Measurements from ENCODE around the gene AMN. TPM values are rescaled to one million over a fixed set of nuclear protein-coding genes. Genes with fewer than 3 reads are reported as not detected.
"Not testable (repeated sequence)": the region's sequence is repeated elsewhere in the genome, so short reads cannot be mapped to it uniquely, and the experiment has no call there.

The AMN gene
- total RNA-seq, 4 donors from 2014 or later, result 0.11 to 0.32 TPM; not detected in 2

- TF ChIP-seq CTCF (IDR thresholded peaks at IDR 0.05), result no peak
- no peak for TF ChIP-seq POLR2A (IDR thresholded peaks at IDR 0.05; ENCODE audit: low read depth)
- TF ChIP-seq EP300 (IDR thresholded peaks at IDR 0.05), result no peak
- TF ChIP-seq POLR2AphosphoS5 (IDR thresholded peaks at IDR 0.05), result no peak
- WGBS, result 76% methylated on average over 4 of the region's 11 CpGs
- no peaks in the 10 kb centered on the region for H3K9me3 ChIP-seq
- H3K4me1 ChIP-seq, result peaks cover 23 to 32% (median 29%) of the 10 kb centered on the region in 4 donors
- peaks cover 3 to 68% (median 30%) of the 10 kb centered on the region in 4 donors for H3K27me3 ChIP-seq
- no peak overlapping the region for H3K27ac ChIP-seq (replicated peaks in 1 of 4)
- intact Hi-C loops (cut with DNase I), result no loop called here
- DNase-seq (ENCODE audit: extremely low spot score), result no peak
- H3K36me3 ChIP-seq, result no peaks in the 10 kb centered on the region
- H3K4me3 ChIP-seq, result no peak overlapping the region
Observed at GRCh38 chr14:102923925-102924486, 1.5 kb downstream of the AMN start.

- no peak for TF ChIP-seq POLR2AphosphoS5 (IDR thresholded peaks at IDR 0.05)
- TF ChIP-seq CTCF (IDR thresholded peaks at IDR 0.05), result no peak
- no peak for TF ChIP-seq EP300 (IDR thresholded peaks at IDR 0.05)
- no peak for TF ChIP-seq POLR2A (IDR thresholded peaks at IDR 0.05; ENCODE audit: low read depth)
- DNase-seq (ENCODE audit: extremely low spot score), result no peak
- H3K4me3 ChIP-seq, result no peak overlapping the region
- peaks cover 12 to 77% (median 39%) of the 10 kb centered on the region in 4 donors for H3K27me3 ChIP-seq
- no peaks in the 10 kb centered on the region for H3K36me3 ChIP-seq
- H3K9me3 ChIP-seq, result no peaks in the 10 kb centered on the region
- peaks cover 32 to 41% (median 38%) of the 10 kb centered on the region in 4 donors for H3K4me1 ChIP-seq
- WGBS, result 89% methylated on average over 12 of the region's 25 CpGs
- H3K27ac ChIP-seq (replicated peaks in 1 of 4), result no peak overlapping the region
- intact Hi-C loops (cut with DNase I), result no loop called here
Observed at GRCh38 chr14:102924632-102925588, 2.4 kb downstream of the AMN start.

- Histone ChIP-seq H3K4me1 (peaks cover 38 to 48% (median 46%) of the 10 kb centered on the region in 4 donors), H3K36me3 (no peaks in the 10 kb centered on the region), H3K9me3 (no peaks in the 10 kb centered on the region), H3K27ac (replicated peaks in 1 of 4) (no peak overlapping the region), H3K27me3 (peaks cover 17 to 80% (median 47%) of the 10 kb centered on the region in 4 donors), H3K4me3 (no peak overlapping the region)
- WGBS, result 78% methylated on average over 11 of the region's 11 CpGs
- DNase-seq (ENCODE audit: extremely low spot score), result no peak
- TF ChIP-seq POLR2A (IDR thresholded peaks at IDR 0.05; ENCODE audit: low read depth) (no peak), POLR2AphosphoS5 (IDR thresholded peaks at IDR 0.05) (no peak), EP300 (IDR thresholded peaks at IDR 0.05) (no peak), CTCF (IDR thresholded peaks at IDR 0.05) (no peak)
- intact Hi-C loops (cut with DNase I), result no loop called here
Observed at GRCh38 chr14:102925646-102926045, 3.2 kb downstream of the AMN start.

- no peak for DNase-seq (ENCODE audit: extremely low spot score)
- H3K4me3 ChIP-seq, result no peak overlapping the region
- intact Hi-C loops (cut with DNase I), result no loop called here
- H3K27ac ChIP-seq (replicated peaks in 1 of 4), result no peak overlapping the region
- H3K4me1 ChIP-seq, result peaks cover 38 to 51% (median 49%) of the 10 kb centered on the region in 4 donors
- H3K36me3 ChIP-seq, result no peaks in the 10 kb centered on the region
- WGBS, result 77% methylated on average over 12 of the region's 12 CpGs
- peaks cover 17 to 85% (median 50%) of the 10 kb centered on the region in 4 donors for H3K27me3 ChIP-seq
- no peaks in the 10 kb centered on the region for H3K9me3 ChIP-seq
- TF ChIP-seq EP300 (IDR thresholded peaks at IDR 0.05) (no peak), POLR2AphosphoS5 (IDR thresholded peaks at IDR 0.05) (no peak), CTCF (IDR thresholded peaks at IDR 0.05) (no peak), POLR2A (IDR thresholded peaks at IDR 0.05; ENCODE audit: low read depth) (no peak)
Observed at GRCh38 chr14:102926104-102926503, 3.6 kb downstream of the AMN start.

GRCh38 chr14:102926840-102927239 is 4.4 kb downstream of the AMN start:
- 94% methylated on average over 10 of the region's 10 CpGs for WGBS
- intact Hi-C loops (cut with DNase I), result not testable (repeated sequence)

More at GRCh38 chr14:102926840-102927239, 4.4 kb downstream of the AMN start:
- not testable (repeated sequence) for H3K36me3 ChIP-seq; DNase-seq (ENCODE audit: extremely low spot score); H3K27ac ChIP-seq (replicated peaks in 1 of 4); H3K4me3 ChIP-seq; H3K9me3 ChIP-seq
- Histone ChIP-seq H3K4me1 (peaks cover 38 to 52% (median 49%) of the 10 kb centered on the region in 4 donors), H3K27me3 (peaks cover 17 to 85% (median 50%) of the 10 kb centered on the region in 4 donors)
